ENCODE results near the gene NDUFV1.

Gene NDUFV1

GRCh38 chr11:67607507-67607906 is 771 bp downstream of the NDUFV1 start:
- TF ChIP-seq CTCF (conservative IDR thresholded peaks at IDR 0.05; ENCODE audit: low read depth, low read length): no peak
- no peak for DNase-seq (ENCODE audit: low read depth)
- peak overlapping the region; percentile 97 for H3K4me3 ChIP-seq (ENCODE audit: low read depth, low read length)

DNA sequence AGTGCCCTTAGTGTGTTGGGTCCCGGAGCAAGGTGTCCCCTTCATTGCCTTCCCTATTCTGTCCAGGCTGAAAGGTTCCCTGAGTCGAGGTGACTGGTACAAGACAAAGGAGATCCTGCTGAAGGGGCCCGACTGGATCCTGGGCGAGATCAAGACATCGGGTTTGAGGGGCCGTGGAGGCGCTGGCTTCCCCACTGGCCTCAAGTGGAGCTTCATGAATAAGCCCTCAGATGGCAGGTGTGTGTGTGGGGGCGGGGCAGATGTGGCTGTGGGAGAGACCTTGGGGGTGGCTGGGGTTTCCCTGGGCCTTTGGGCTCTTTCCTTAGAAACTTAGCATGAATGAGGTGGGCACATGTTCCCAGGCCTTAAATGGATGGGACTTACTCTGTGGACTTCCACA is 1.8 kb downstream of the NDUFV1 start:
- DNase-seq (ENCODE audit: low read depth): no peak
- no peak for TF ChIP-seq CTCF (conservative IDR thresholded peaks at IDR 0.05; ENCODE audit: low read depth, low read length)
- H3K4me3 ChIP-seq (ENCODE audit: low read depth, low read length): no peak overlapping the region

DNA sequence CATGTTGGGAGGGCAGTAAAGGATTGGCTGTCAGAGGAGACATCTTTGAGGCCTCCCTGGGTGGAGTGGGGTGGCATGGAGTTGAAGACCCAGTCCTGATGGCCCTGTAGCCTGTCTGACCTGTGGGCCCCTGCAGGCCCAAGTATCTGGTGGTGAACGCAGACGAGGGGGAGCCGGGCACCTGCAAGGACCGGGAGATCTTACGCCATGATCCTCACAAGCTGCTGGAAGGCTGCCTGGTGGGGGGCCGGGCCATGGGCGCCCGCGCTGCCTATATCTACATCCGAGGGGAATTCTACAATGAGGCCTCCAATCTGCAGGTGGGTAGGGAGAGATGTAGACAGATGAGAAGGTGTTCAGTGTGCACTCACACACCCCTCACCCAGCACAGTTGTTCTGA is 2.6 kb downstream of the NDUFV1 start:
- TF ChIP-seq CTCF (conservative IDR thresholded peaks at IDR 0.05; ENCODE audit: low read depth, low read length): no peak
- H3K4me3 ChIP-seq (ENCODE audit: low read depth, low read length): no peak overlapping the region
- no peak for DNase-seq (ENCODE audit: low read depth)

DNA sequence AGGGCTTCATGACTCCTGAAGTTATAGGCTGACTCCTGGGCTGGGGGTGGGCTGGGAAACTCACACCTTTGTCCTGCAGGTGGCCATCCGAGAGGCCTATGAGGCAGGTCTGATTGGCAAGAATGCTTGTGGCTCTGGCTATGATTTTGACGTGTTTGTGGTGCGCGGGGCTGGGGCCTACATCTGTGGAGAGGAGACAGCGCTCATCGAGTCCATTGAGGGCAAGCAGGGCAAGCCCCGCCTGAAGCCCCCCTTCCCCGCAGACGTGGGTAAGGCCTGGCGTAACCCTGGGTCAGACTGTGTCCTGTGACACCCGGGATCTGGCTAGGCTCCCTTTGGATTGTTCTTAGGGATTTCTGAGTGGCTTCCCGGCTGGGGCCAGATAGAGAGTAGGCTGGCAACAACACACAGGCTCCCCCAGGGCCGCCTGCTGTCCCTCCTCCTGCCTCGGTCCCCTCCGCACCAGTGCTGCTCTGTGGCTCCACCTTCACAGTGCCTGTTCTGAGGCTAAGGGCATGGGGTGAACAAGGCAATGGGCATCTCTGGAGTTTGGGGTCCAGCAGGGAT is 3.6 kb downstream of the NDUFV1 start:
- no peak overlapping the region for H3K4me3 ChIP-seq (ENCODE audit: low read depth, low read length)
- no peak for DNase-seq (ENCODE audit: low read depth)
- TF ChIP-seq CTCF (conservative IDR thresholded peaks at IDR 0.05; ENCODE audit: low read depth, low read length): no peak

DNA sequence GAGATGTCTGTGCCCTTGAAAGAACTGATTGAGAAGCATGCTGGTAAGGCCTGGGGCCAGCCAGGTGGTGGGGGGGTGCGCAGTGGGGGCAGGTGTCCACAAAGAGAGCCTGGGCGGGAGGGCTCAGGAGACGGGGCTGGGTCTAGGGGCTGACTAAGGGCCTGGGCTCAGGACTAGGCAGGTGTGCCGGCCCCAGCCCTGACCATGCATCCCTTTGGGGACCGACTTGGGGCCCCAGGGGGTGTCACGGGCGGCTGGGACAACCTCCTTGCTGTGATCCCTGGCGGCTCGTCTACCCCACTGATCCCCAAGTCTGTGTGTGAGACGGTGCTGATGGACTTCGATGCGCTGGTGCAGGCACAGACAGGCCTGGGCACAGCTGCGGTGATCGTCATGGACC is 4.4 kb downstream of the NDUFV1 start:
- no peak for DNase-seq (ENCODE audit: low read depth)
- no peak for TF ChIP-seq CTCF (conservative IDR thresholded peaks at IDR 0.05; ENCODE audit: low read depth, low read length)
- H3K4me3 ChIP-seq (ENCODE audit: low read depth, low read length): no peak overlapping the region

GRCh38 chr11:67611704-67612587 is 5.2 kb downstream of the NDUFV1 start:
- no peak for DNase-seq (ENCODE audit: low read depth)
- no peak for TF ChIP-seq CTCF (conservative IDR thresholded peaks at IDR 0.05; ENCODE audit: low read depth, low read length)
- H3K4me3 ChIP-seq (ENCODE audit: low read depth, low read length): no peak overlapping the region

DNA sequence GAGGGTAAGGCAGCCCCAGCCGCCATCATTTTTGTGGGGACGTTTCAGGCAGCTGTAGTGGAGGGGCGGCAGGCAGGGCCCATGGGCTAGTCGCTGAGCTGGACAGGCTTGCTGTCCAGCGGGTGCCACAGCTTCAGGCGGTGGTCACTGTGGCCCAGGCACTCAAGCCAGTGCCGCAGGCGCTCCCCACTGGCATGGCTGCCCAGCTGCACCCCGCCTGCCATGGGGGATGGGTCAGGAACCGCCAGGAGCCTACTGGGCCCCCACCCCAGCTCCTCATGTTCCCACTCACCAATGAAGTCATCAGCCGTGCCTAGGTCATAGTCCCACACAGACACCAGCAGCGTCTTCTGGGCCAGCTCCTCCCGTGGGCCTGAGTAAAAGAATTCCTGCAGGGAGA is 6.0 kb downstream of the NDUFV1 start:
- no peak overlapping the region for H3K4me3 ChIP-seq (ENCODE audit: low read depth, low read length)
- no peak for TF ChIP-seq CTCF (conservative IDR thresholded peaks at IDR 0.05; ENCODE audit: low read depth, low read length)
- no peak for DNase-seq (ENCODE audit: low read depth)
